IPS-20b (cell line): ENCODE results near the gene SCAF11.

Experiments used
- H3K27ac ChIP-seq: one replicate; pipeline ENCODE4 v1.5.1; 2013; ENCODE audit warnings: low read length
- H3K27me3 ChIP-seq: 2 replicates; pipeline ENCODE4 v1.6.1; 2013; ENCODE audit warnings: mild to moderate bottlenecking, low read length, inconsistent platforms; ENCODE audit not compliant: insufficient read depth
- H3K36me3 ChIP-seq: 2 replicates; pipeline ENCODE4 v1.6.1; 2013; ENCODE audit warnings: low read depth, mild to moderate bottlenecking, inconsistent platforms, low read length, moderate library complexity; ENCODE audit not compliant: insufficient read depth
- H3K4me1 ChIP-seq: 2 replicates; pipeline ENCODE4 v1.6.1; 2013; ENCODE audit warnings: mild to moderate bottlenecking, control low read depth, inconsistent platforms, low read length, moderate library complexity; ENCODE audit not compliant: insufficient read depth
- H3K4me3 ChIP-seq: 2 replicates; pipeline ENCODE4 v1.5.1; 2013; ENCODE audit warnings: mild to moderate bottlenecking, low read length, inconsistent platforms
- H3K9ac ChIP-seq: 2 replicates; pipeline ENCODE4 v1.6.1; 2013; ENCODE audit warnings: low read depth, mild to moderate bottlenecking, inconsistent platforms, low read length, moderate library complexity
- H3K9me3 ChIP-seq: 2 replicates; pipeline ENCODE4 v1.6.1; 2013; ENCODE audit warnings: mild to moderate bottlenecking, low read depth, low read length, inconsistent platforms; ENCODE audit not compliant: insufficient read depth

The SCAF11 gene

GRCh38 chr12:45994736-45995135, 4.4 kb upstream of the SCAF11 start:
- Histone ChIP-seq H3K27ac (no peak overlapping the region), H3K4me3 (no peak overlapping the region), H3K9me3 (peaks cover 7% of the 10 kb centered on the region; the same call in 1 of the 2 replicates), H3K4me1 (no peaks in the 10 kb centered on the region), H3K27me3 (peaks cover 3% of the 10 kb centered on the region; the same call in 1 of the 2 replicates), H3K9ac (no peak overlapping the region), H3K36me3 (no peaks in the 10 kb centered on the region)

GRCh38 chr12:45991284-45992249, 1.2 kb upstream of the SCAF11 start:
- Histone ChIP-seq H3K4me3 (peak overlapping the region; percentile 76), H3K36me3 (peaks cover 7% of the 10 kb centered on the region; the same call in 1 of the 2 replicates), H3K9ac (peak overlapping the region; percentile 80; the same call in 1 of the 2 replicates), H3K9me3 (no peaks in the 10 kb centered on the region), H3K4me1 (peaks cover 8% of the 10 kb centered on the region), H3K27me3 (peaks cover 3% of the 10 kb centered on the region; the same call in 1 of the 2 replicates), H3K27ac (peak overlapping the region; percentile 18)

GRCh38 chr12:45989721-45990467, 480 bp downstream of the SCAF11 start:
- Histone ChIP-seq H3K9ac (peak overlapping the region; percentile 95), H3K36me3 (peaks cover 7% of the 10 kb centered on the region; the same call in 1 of the 2 replicates), H3K27me3 (peaks cover 3% of the 10 kb centered on the region; the same call in 1 of the 2 replicates), H3K4me1 (peaks cover 8% of the 10 kb centered on the region), H3K27ac (peak overlapping the region; percentile 96), H3K4me3 (peak overlapping the region; percentile 83), H3K9me3 (no peaks in the 10 kb centered on the region)

- Histone ChIP-seq H3K4me3 (peak overlapping the region; percentile 83), H3K9ac (peak overlapping the region; percentile 95), H3K4me1 (peaks cover 8% of the 10 kb centered on the region), H3K9me3 (no peaks in the 10 kb centered on the region), H3K27me3 (peaks cover 3% of the 10 kb centered on the region; the same call in 1 of the 2 replicates), H3K36me3 (peaks cover 7% of the 10 kb centered on the region; the same call in 1 of the 2 replicates), H3K27ac (no peak overlapping the region)
These were observed 1.1 kb downstream of the SCAF11 start for GRCh38 chr12:45989287-45989686.

GRCh38 chr12:45988264-45988663, 2.1 kb downstream of the SCAF11 start:
- H3K9ac ChIP-seq = no peak overlapping the region
- no peak overlapping the region for H3K27ac ChIP-seq
- peaks cover 8% of the 10 kb centered on the region for H3K4me1 ChIP-seq
- H3K9me3 ChIP-seq = no peaks in the 10 kb centered on the region
- H3K27me3 ChIP-seq = peaks cover 3% of the 10 kb centered on the region; the same call in 1 of the 2 replicates
- H3K4me3 ChIP-seq = peak overlapping the region; percentile 83
- H3K36me3 ChIP-seq = peaks cover 7% of the 10 kb centered on the region; the same call in 1 of the 2 replicates

- no peaks in the 10 kb centered on the region for H3K9me3 ChIP-seq
- no peak overlapping the region for H3K9ac ChIP-seq
- H3K4me3 ChIP-seq = no peak overlapping the region
- H3K36me3 ChIP-seq = peaks cover 7% of the 10 kb centered on the region; the same call in 1 of the 2 replicates
- no peak overlapping the region for H3K27ac ChIP-seq
- H3K4me1 ChIP-seq = peaks cover 8% of the 10 kb centered on the region
- H3K27me3 ChIP-seq = peaks cover 3% of the 10 kb centered on the region; the same call in 1 of the 2 replicates
These were observed 3.0 kb downstream of the SCAF11 start for GRCh38 chr12:45987340-45987727.

- Histone ChIP-seq H3K4me1 (peaks cover 8% of the 10 kb centered on the region), H3K9ac (no peak overlapping the region), H3K27ac (no peak overlapping the region), H3K4me3 (no peak overlapping the region), H3K27me3 (no peaks in the 10 kb centered on the region), H3K36me3 (peaks cover 7% of the 10 kb centered on the region; the same call in 1 of the 2 replicates), H3K9me3 (no peaks in the 10 kb centered on the region)
These were observed 3.6 kb downstream of the SCAF11 start for GRCh38 chr12:45986641-45987339.

GRCh38 chr12:45981075-45981837, 9.1 kb downstream of the SCAF11 start:
- no peak overlapping the region for H3K4me3 ChIP-seq

GRCh38 chr12:45980540-45980939, 9.8 kb downstream of the SCAF11 start:
- H3K27ac ChIP-seq = no peak overlapping the region
- no peaks in the 10 kb centered on the region for H3K9me3 ChIP-seq
- H3K4me3 ChIP-seq = no peak overlapping the region
- H3K9ac ChIP-seq = no peak overlapping the region
- peaks cover 6% of the 10 kb centered on the region; the same call in 1 of the 2 replicates for H3K4me1 ChIP-seq
- H3K36me3 ChIP-seq = no peaks in the 10 kb centered on the region
- no peaks in the 10 kb centered on the region for H3K27me3 ChIP-seq

More at GRCh38 chr12:45981075-45981837, 9.1 kb downstream of the SCAF11 start:
- Histone ChIP-seq H3K9ac (no peak overlapping the region), H3K27ac (no peak overlapping the region), H3K27me3 (no peaks in the 10 kb centered on the region), H3K9me3 (no peaks in the 10 kb centered on the region), H3K4me1 (peaks cover 6% of the 10 kb centered on the region; the same call in 1 of the 2 replicates), H3K36me3 (no peaks in the 10 kb centered on the region)

- Histone ChIP-seq H3K4me3 (no peak overlapping the region), H3K36me3 (no peaks in the 10 kb centered on the region; the same call in 1 of the 2 replicates), H3K4me1 (peaks cover 6% of the 10 kb centered on the region; the same call in 1 of the 2 replicates), H3K9ac (no peak overlapping the region), H3K27ac (no peak overlapping the region), H3K9me3 (no peaks in the 10 kb centered on the region), H3K27me3 (no peaks in the 10 kb centered on the region)
These were observed 12.3 kb downstream of the SCAF11 start for GRCh38 chr12:45978108-45978507.
